Central memory CD4-positive, alpha-beta T cell (primary cell): ENCODE results near the gene NTNG2.
A peak's percentile ranks its signal among the peaks of the same experiment; 100 is the strongest.
"Not testable (repeated sequence)": the region's sequence is repeated elsewhere in the genome, so short reads cannot be mapped to it uniquely, and the experiment has no call there.

ENCODE experiments used
- DNase-seq: peaks from one replicate; pipeline ENCODE4 v3.0.0; 2022
- total RNA-seq, 3 experiments: gene quantifications; one replicate each; lab custom pipeline; 2026; lab: John Stamatoyannopoulos, UW

The NTNG2 gene
- total RNA-seq = 0.56 to 3.7 (median 1.3) reads per million in 3 experiments

- DNase-seq = no peak
Observed at GRCh38 chr9:132161743-132162184, at the start of gene NTNG2. Gene NTNG2, plus strand, starts transcription at chr9:132162058. Its CDS starts 4,774 bp downstream, at chr9:132166832.

GRCh38 chr9:132114102-132114707 lies 47.7 kb upstream of the NTNG2 start:
- peak; percentile 7 for DNase-seq

- no peak for DNase-seq
Observed at GRCh38 chr9:132116583-132116982, 45.3 kb upstream of the NTNG2 start.

- no peak for DNase-seq
Observed at GRCh38 chr9:132117694-132118093, 44.2 kb upstream of the NTNG2 start.

- DNase-seq = no peak
Observed at GRCh38 chr9:132121021-132121420, 40.8 kb upstream of the NTNG2 start.

- DNase-seq = no peak
Observed at GRCh38 chr9:132124800-132125199, 37.1 kb upstream of the NTNG2 start.

GRCh38 chr9:132125361-132125760 lies 36.5 kb upstream of the NTNG2 start:
- DNase-seq = no peak

- DNase-seq = no peak
Observed at GRCh38 chr9:132125944-132126679, 35.7 kb upstream of the NTNG2 start.

GRCh38 chr9:132126680-132127236 lies 35.1 kb upstream of the NTNG2 start:
- DNase-seq = no peak

GRCh38 chr9:132127888-132128534 lies 33.8 kb upstream of the NTNG2 start:
- DNase-seq = no peak

- DNase-seq = no peak
Observed at GRCh38 chr9:132129535-132129934, 32.3 kb upstream of the NTNG2 start.

GRCh38 chr9:132134085-132134484 lies 27.8 kb upstream of the NTNG2 start:
- not testable (repeated sequence) for DNase-seq

GRCh38 chr9:132135456-132135855 lies 26.4 kb upstream of the NTNG2 start:
- DNase-seq = no peak

GRCh38 chr9:132136151-132136780 lies 25.6 kb upstream of the NTNG2 start:
- no peak for DNase-seq

GRCh38 chr9:132141344-132141947 lies 20.4 kb upstream of the NTNG2 start:
- no peak for DNase-seq

- DNase-seq = no peak
Observed at GRCh38 chr9:132141948-132142594, 19.8 kb upstream of the NTNG2 start.

GRCh38 chr9:132142924-132143323 lies 18.9 kb upstream of the NTNG2 start:
- no peak for DNase-seq

- DNase-seq = no peak
Observed at GRCh38 chr9:132143359-132143758, 18.5 kb upstream of the NTNG2 start.

- DNase-seq = no peak
Observed at GRCh38 chr9:132144708-132145365, 17.0 kb upstream of the NTNG2 start.

GRCh38 chr9:132146039-132146438 lies 15.8 kb upstream of the NTNG2 start:
- no peak for DNase-seq

GRCh38 chr9:132146575-132146974 lies 15.3 kb upstream of the NTNG2 start:
- no peak for DNase-seq
